Prostate gland (tissue), 2 donors: Measurements from ENCODE around the gene EXD1.

Source experiments
- CTCF ChIP-seq, 4 experiments: fragments of 200-600 bp in 2 of 4; fragments of 450-650 bp in 2 of 4; sonication (generic) in 2 of 4; IDR thresholded peaks; 1 replicate in 3 of 4; 2 replicates in 1 of 4; pipeline ENCODE4 v1.5.1; 2016 to 2019; ENCODE audit warnings: antibody characterized with exemption in 4 of 4, mild to moderate bottlenecking in 2 of 4, moderate library complexity in 2 of 4
- POLR2A ChIP-seq: fragments of 450-650 bp; IDR thresholded peaks from one replicate; pipeline ENCODE4 v1.6.1; 2016; ENCODE audit warnings: antibody characterized with exemption, mild to moderate bottlenecking

- TF ChIP-seq CTCF (IDR thresholded peaks at IDR 0.05) (no peak), POLR2A (no peak)
Observed at GRCh38 chr15:41161336-41161735, 69.2 kb downstream of the EXD1 start.
